B cell (primary cell): ENCODE results near the gene CAV1. TPM values are rescaled to one million over a fixed set of nuclear protein-coding genes. Genes with fewer than 3 reads are reported as not detected.

Source experiments
- ATAC-seq: fragments of 200-7000 bp; cut with Tn5 transposase; one replicate; pipeline ENCODE4 v1.10.0; 2021; ENCODE audit warnings: low read depth, mild to moderate bottlenecking, moderate number of reproducible peaks, moderate library complexity
- CTCF ChIA-PET: fragments of 350-600 bp; sonication (Branson Sonifier 250); formaldehyde crosslinking; loops from one replicate; lab custom pipeline; 2021; ENCODE audit warnings: antibody characterized with exemption, inconsistent platforms; lab: Charles Lee
- POLR2A ChIA-PET: fragments of 350-600 bp; sonication (Branson Sonifier 250); formaldehyde crosslinking; loops from one replicate; lab custom pipeline; 2021; ENCODE audit warnings: antibody characterized with exemption; lab: Charles Lee
- DNase-seq: peaks from one replicate; pipeline ENCODE4 v3.0.0; 2013
- H2AFZ ChIP-seq: 2 replicates; pipeline ENCODE4 v1.6.1; 2012; ENCODE audit warnings: mild to moderate bottlenecking, low read depth, low read length; ENCODE audit not compliant: insufficient read depth, poor library complexity, severe bottlenecking
- H3K27ac ChIP-seq, 2 donors: 1 replicate in 1 of 2; 2 replicates in 1 of 2; pipeline ENCODE4 v1.5.1; 2012 to 2013; ENCODE audit warnings: low read length in 2 of 2, mild to moderate bottlenecking in 2 of 2, moderate library complexity in 1 of 2
- H3K27me3 ChIP-seq, 4 experiments: fragments of 200-600 bp in 1 of 4; sonication (generic) in 1 of 4; replicated peaks in 1 of 4; 1 replicate in 2 of 4; 2 replicates in 2 of 4; pipeline versions ENCODE4 v1.6.1 to v1.7.0; 2013 to 2016; ENCODE audit warnings: low read length in 3 of 4, mild to moderate bottlenecking in 2 of 4, mixed read lengths in 1 of 4, moderate library complexity in 1 of 4; ENCODE audit not compliant: insufficient read depth in 4 of 4, control insufficient read depth in 3 of 4; ENCODE audit errors: control extremely low read depth in 1 of 4
- H3K36me3 ChIP-seq, 2 experiments: replicated peaks in 1 of 2; 1 replicate in 1 of 2; 2 replicates in 1 of 2; pipeline versions ENCODE4 v1.6.1 to v1.7.1; 2013; ENCODE audit warnings: low read length in 1 of 2; ENCODE audit not compliant: insufficient read depth in 2 of 2, control insufficient read depth in 1 of 2; ENCODE audit errors: control extremely low read depth in 1 of 2, extremely low read depth in 1 of 2
- H3K4me1 ChIP-seq, 2 donors: fragments of 200-600 bp in 1 of 2; sonication (generic) in 1 of 2; 1 replicate in 1 of 2; 2 replicates in 1 of 2; pipeline versions ENCODE4 v1.5.1 to v1.6.1; 2013 to 2017; ENCODE audit warnings: low read length in 2 of 2; ENCODE audit not compliant: control insufficient read depth in 2 of 2, insufficient read depth in 2 of 2
- H3K4me2 ChIP-seq: replicated peaks from 2 replicates; pipeline ENCODE3; 2012; ENCODE audit warnings: mild to moderate bottlenecking, low read depth, low read length; ENCODE audit not compliant: poor library complexity, severe bottlenecking
- H3K4me3 ChIP-seq, 5 experiments: fragments of 200-600 bp in 1 of 5; sonication (generic) in 1 of 5; 1 replicate in 3 of 5; 2 replicates in 2 of 5; pipeline versions ENCODE4 v1.5.1 to v1.7.0; 2011 to 2016; ENCODE audit warnings: low read length in 4 of 5, mild to moderate bottlenecking in 4 of 5, low read depth in 2 of 5, control low read depth in 1 of 5, moderate library complexity in 1 of 5; ENCODE audit not compliant: insufficient read depth in 1 of 5; ENCODE audit errors: control extremely low read depth in 1 of 5, extremely low read depth in 1 of 5
- H3K79me2 ChIP-seq: fragments of 200-600 bp; sonication (generic); one replicate; pipeline ENCODE4 v1.6.0; 2016; ENCODE audit warnings: low read length; ENCODE audit not compliant: control insufficient read depth, insufficient read depth
- H3K9ac ChIP-seq: fragments of 200-600 bp; sonication (generic); 2 replicates; pipeline ENCODE4 v1.6.1; 2017; ENCODE audit warnings: mild to moderate bottlenecking, low read length, moderate library complexity
- H3K9me3 ChIP-seq, 3 donors: one replicate each; pipeline versions ENCODE4 v1.6.1 to v1.7.1; 2013; ENCODE audit warnings: low read length in 2 of 3; ENCODE audit not compliant: control insufficient read depth in 2 of 3, insufficient read depth in 1 of 3; ENCODE audit errors: control extremely low read depth in 1 of 3
- H4K20me1 ChIP-seq: 2 replicates; pipeline ENCODE4 v1.6.0; 2012; ENCODE audit warnings: mild to moderate bottlenecking, low read length; ENCODE audit not compliant: insufficient read depth, control insufficient read depth, poor library complexity, severe bottlenecking
- H3K27ac Mint-ChIP-seq: one replicate; pipeline ENCODE4 v1.8.0; 2021; ENCODE audit warnings: mixed read lengths
- H3K27me3 Mint-ChIP-seq: one replicate; pipeline ENCODE4 v1.8.0; 2021; ENCODE audit warnings: mixed read lengths
- H3K4me1 Mint-ChIP-seq: one replicate; pipeline ENCODE4 v1.8.0; 2021; ENCODE audit warnings: mixed read lengths
- H3K4me3 Mint-ChIP-seq: one replicate; pipeline ENCODE4 v1.8.0; 2021; ENCODE audit warnings: mixed read lengths
- H3K9me3 Mint-ChIP-seq: one replicate; pipeline ENCODE4 v1.8.0; 2022; ENCODE audit warnings: mixed read lengths; ENCODE audit not compliant: insufficient read depth
- CTCF ChIP-seq: fragments of 200-600 bp; IDR thresholded peaks from one replicate; pipeline ENCODE4 v1.8.0; 2022; ENCODE audit warnings: antibody characterized with exemption, mild to moderate bottlenecking
- EZH2 ChIP-seq: IDR thresholded peaks from 2 replicates; pipeline ENCODE4 v1.6.1; 2012; ENCODE audit warnings: borderline replicate concordance, low read depth, mild to moderate bottlenecking, moderate library complexity, low read length; ENCODE audit not compliant: insufficient read depth, poor library complexity, severe bottlenecking
- WGBS: methylation state at CpG from one replicate; pipeline ENCODE4 v1.1.5; 2013; ENCODE audit warnings: missing lambda C conversion rate; ENCODE audit not compliant: insufficient coverage; 5-methylcytosine and 5-hydroxymethylcytosine counted together
- intact Hi-C: fragments of 100-400 bp; cut with micrococcal nuclease; formaldehyde crosslinking; loops from one replicate; pipeline ENCODE4 v1.10.0; 2022
- polyA plus RNA-seq: library from polyadenylated mRNA; depleted of rRNA; stranded (reverse); fragments of >200 nt; gene quantifications from 2 replicates; pipeline ENCODE4 v1.2.3, GENCODE V29; 2012
- total RNA-seq, 2 donors: library from RNA; stranded (reverse); fragments of 120-200 nt in 1 of 2; gene quantifications; 1 replicate in 1 of 2; 2 replicates in 1 of 2; pipeline versions ENCODE4 v1.2.3 to v1.2.4, GENCODE V29; 2013 to 2022

The CAV1 gene
- total and polyA plus RNA-seq, 2 donors (not counting 1 experiment from before 2014, with no cell fraction given) = 0.95 to 1.9 TPM

GRCh38 chr7:116493449-116493848, 31.4 kb upstream of the CAV1 start:
- ATAC-seq = no peak
- no CpG with 5 or more reads among the region's 1 CpG for WGBS
- no peak overlapping the region for H3K27ac Mint-ChIP-seq

GRCh38 chr7:116494472-116494871, 30.4 kb upstream of the CAV1 start:
- TF ChIP-seq EZH2 (no peak), CTCF (no peak)
- no peak overlapping the region for H2AFZ ChIP-seq
- H3K27me3 Mint-ChIP-seq = peaks cover 55% of the 10 kb centered on the region
- H3K4me3 ChIP-seq = no peak overlapping the region
- H3K27ac ChIP-seq = no peak overlapping the region
- H3K79me2 ChIP-seq = no peaks in the 10 kb centered on the region
- ATAC-seq = no peak
- H3K9me3 Mint-ChIP-seq = no peaks in the 10 kb centered on the region
- DNase-seq = no peak
- no peaks in the 10 kb centered on the region for H3K36me3 ChIP-seq
- H3K4me1 ChIP-seq = peaks cover 5 to 6% of the 10 kb centered on the region in 2 donors
- no peak overlapping the region for H3K27ac Mint-ChIP-seq
- H3K4me1 Mint-ChIP-seq = peaks cover 7% of the 10 kb centered on the region
- peaks cover 0 to 3% (median 0%) of the 10 kb centered on the region in 3 donors for H3K9me3 ChIP-seq
- no peak overlapping the region for H3K4me2 ChIP-seq
- H3K27me3 ChIP-seq = peaks cover 0 to 16% (median 10%) of the 10 kb centered on the region in 4 experiments
- no CpG with 5 or more reads among the region's 2 CpGs for whole genome bisulfite sequencing
- CTCF ChIA-PET = interaction anchor here (0.9 to 1.0 kb wide), 2 partner anchors 10 to 32 kb away, joined by 3 read pairs; no protein-coding TSS in a partner anchor
- no peak overlapping the region for H3K9ac ChIP-seq
- no peaks in the 10 kb centered on the region for H4K20me1 ChIP-seq
- intact Hi-C loops = no loop called here
- POLR2A ChIA-PET = no interaction called here
- no peak overlapping the region for H3K4me3 Mint-ChIP-seq

More at GRCh38 chr7:116493449-116493848, 31.4 kb upstream of the CAV1 start:
- ChIA-PET POLR2A (no interaction called here), CTCF (no interaction called here)
- peaks cover 3% of the 10 kb centered on the region for H3K4me1 Mint-ChIP-seq
- H3K27ac ChIP-seq = no peak overlapping the region
- H4K20me1 ChIP-seq = no peaks in the 10 kb centered on the region
- H3K4me2 ChIP-seq = no peak overlapping the region
- no peaks in the 10 kb centered on the region for H3K9me3 Mint-ChIP-seq
- peaks cover 0 to 10% (median 6%) of the 10 kb centered on the region in 4 experiments for H3K27me3 ChIP-seq
- no peaks in the 10 kb centered on the region for H3K36me3 ChIP-seq
- DNase-seq = no peak
- H3K4me3 ChIP-seq = no peak overlapping the region
- H2AFZ ChIP-seq = no peak overlapping the region
- no peak for TF ChIP-seq EZH2
- no peak for TF ChIP-seq CTCF
- H3K79me2 ChIP-seq = no peaks in the 10 kb centered on the region
- no peak overlapping the region for H3K4me3 Mint-ChIP-seq
- H3K9ac ChIP-seq = no peak overlapping the region
- H3K9me3 ChIP-seq = no peaks in the 10 kb centered on the region
- H3K27me3 Mint-ChIP-seq = peaks cover 49% of the 10 kb centered on the region
- intact Hi-C loops = no loop called here
- no peaks in the 10 kb centered on the region for H3K4me1 ChIP-seq
